Fibroblast of lung (primary cell): ENCODE measurements around the gene CBFA2T3. TPM values are rescaled to one million over a fixed set of nuclear protein-coding genes. Genes with fewer than 3 reads are reported as not detected.
A peak's percentile ranks its signal among the peaks of the same experiment; 100 is the strongest.

Experiments
- DNase-seq, 2 donors: peaks; one replicate each; pipeline versions ENCODE4 v3.0.0 to v3.0.0-alpha.2; 2010; ENCODE audit warnings: low read depth in 2 of 2
- H2AFZ ChIP-seq: 2 replicates; pipeline ENCODE4 v1.5.1; 2012; ENCODE audit warnings: low read length, control low read depth, inconsistent platforms
- H3K27ac ChIP-seq: 2 replicates; pipeline ENCODE4 v1.5.1; 2011; ENCODE audit warnings: low read length, control low read depth; ENCODE audit not compliant: insufficient read depth
- H3K27me3 ChIP-seq: 2 replicates; pipeline ENCODE4 v1.5.1; 2011; ENCODE audit warnings: mild to moderate bottlenecking, low read length; ENCODE audit not compliant: control insufficient read depth, insufficient read depth
- H3K36me3 ChIP-seq: 2 replicates; pipeline ENCODE4 v1.5.1; 2011; ENCODE audit warnings: low read length; ENCODE audit not compliant: control insufficient read depth, insufficient read depth
- H3K4me1 ChIP-seq: 2 replicates; pipeline ENCODE4 v1.5.1; 2011; ENCODE audit warnings: low read length; ENCODE audit not compliant: control insufficient read depth, insufficient read depth; ENCODE audit errors: extremely low read depth
- H3K4me2 ChIP-seq: 2 replicates; pipeline ENCODE4 v1.5.1; 2011; ENCODE audit warnings: low read length, control low read depth; ENCODE audit not compliant: insufficient read depth; ENCODE audit errors: extremely low read depth
- H3K4me3 ChIP-seq, 4 experiments: fragments of 200-600 bp in 1 of 4; sonication (generic) in 1 of 4; replicated peaks in 1 of 4; 2 replicates each; pipeline ENCODE4 v1.5.1; 2011 to 2016; ENCODE audit warnings: low read length in 4 of 4, low read depth in 3 of 4, mild to moderate bottlenecking in 3 of 4, control low read depth in 2 of 4, inconsistent platforms in 1 of 4, mixed read lengths in 1 of 4; ENCODE audit not compliant: insufficient read depth in 1 of 4; ENCODE audit errors: control extremely low read depth in 1 of 4
- H3K79me2 ChIP-seq: 2 replicates; pipeline ENCODE4 v1.5.1; 2012; ENCODE audit warnings: mild to moderate bottlenecking, low read length, inconsistent platforms; ENCODE audit not compliant: control insufficient read depth, insufficient read depth
- H3K9ac ChIP-seq: 2 replicates; pipeline ENCODE4 v1.5.1; 2011; ENCODE audit warnings: mild to moderate bottlenecking, low read length, control low read depth; ENCODE audit not compliant: insufficient read depth
- H3K9me3 ChIP-seq: 2 replicates; pipeline ENCODE4 v1.5.1; 2012; ENCODE audit warnings: low read depth, low read length; ENCODE audit not compliant: control insufficient read depth, insufficient read depth
- H4K20me1 ChIP-seq: 2 replicates; pipeline ENCODE4 v1.5.1; 2011; ENCODE audit warnings: low read length; ENCODE audit not compliant: control insufficient read depth, insufficient read depth; ENCODE audit errors: extremely low read depth
- CTCF ChIP-seq, 2 donors: IDR thresholded peaks in 1 of 2; conservative IDR thresholded peaks in 1 of 2; 1 replicate in 1 of 2; 2 replicates in 1 of 2; pipeline ENCODE4 v1.5.1; 2011 to 2012; ENCODE audit warnings: low read length in 2 of 2, control low read depth in 1 of 2, inconsistent platforms in 1 of 2, low read depth in 1 of 2, mild to moderate bottlenecking in 1 of 2
- EZH2 ChIP-seq: IDR thresholded peaks from 2 replicates; pipeline ENCODE4 v1.5.1; 2012; ENCODE audit warnings: low read length, control low read depth, mild to moderate bottlenecking; ENCODE audit errors: missing control alignments
- polyA plus RNA-seq, 2 donors: library from polyadenylated mRNA; depleted of rRNA in 1 of 2; stranded (reverse) in 1 of 2; unstranded in 1 of 2; fragments of >200 nt; gene quantifications; 2 replicates each; pipeline ENCODE4 v1.2.1, GENCODE V29; 2011 to 2012; ENCODE audit warnings: missing spikeins in 1 of 2
- total RNA-seq: library from RNA; depleted of rRNA; stranded (reverse); fragments of >200 nt; gene quantifications from 2 replicates; pipeline ENCODE4 v1.2.1, GENCODE V29; 2014

Gene CBFA2T3
- total and polyA plus RNA-seq, 2 donors (not counting 1 experiment from before 2014, with no cell fraction given): under 0.01 to 0.05 TPM

- Histone ChIP-seq H3K9me3 (no peaks in the 10 kb centered on the region), H4K20me1 (no peaks in the 10 kb centered on the region), H3K27me3 (no peaks in the 10 kb centered on the region), H3K79me2 (no peaks in the 10 kb centered on the region), H3K36me3 (no peaks in the 10 kb centered on the region), H3K27ac (no peak overlapping the region), H3K4me1 (no peaks in the 10 kb centered on the region), H3K4me3 (no peak overlapping the region), H3K9ac (no peak overlapping the region), H3K4me2 (no peak overlapping the region), H2AFZ (no peak overlapping the region)
- peak in 1 of 2 donors; percentile 69 for DNase-seq
- TF ChIP-seq EZH2 (no peak), CTCF (conservative IDR thresholded peaks at IDR 0.05 in 1 of 2, IDR thresholded peaks at IDR 0.05 in 1 of 2; ENCODE audit: low read depth in 1 of 2, low read length in 2 of 2) (no peak)
These were observed 146.7 kb downstream of the CBFA2T3 start for GRCh38 chr16:88830258-88830657.

- H2AFZ ChIP-seq: no peak overlapping the region
- TF ChIP-seq EZH2 (no peak), CTCF (conservative IDR thresholded peaks at IDR 0.05 in 1 of 2, IDR thresholded peaks at IDR 0.05 in 1 of 2; ENCODE audit: low read depth in 1 of 2, low read length in 2 of 2) (no peak)
- no peak overlapping the region for H3K27ac ChIP-seq
- H3K4me3 ChIP-seq: no peak overlapping the region
- H3K4me1 ChIP-seq: no peaks in the 10 kb centered on the region
- no peaks in the 10 kb centered on the region for H3K36me3 ChIP-seq
- no peak overlapping the region for H3K4me2 ChIP-seq
- no peaks in the 10 kb centered on the region for H3K9me3 ChIP-seq
- H3K79me2 ChIP-seq: no peaks in the 10 kb centered on the region
- no peaks in the 10 kb centered on the region for H4K20me1 ChIP-seq
- no peak overlapping the region for H3K9ac ChIP-seq
- no peak for DNase-seq
- no peaks in the 10 kb centered on the region for H3K27me3 ChIP-seq
These were observed 148.3 kb downstream of the CBFA2T3 start for GRCh38 chr16:88828711-88829110.

- H3K27me3 ChIP-seq: no peaks in the 10 kb centered on the region
- H3K9me3 ChIP-seq: no peaks in the 10 kb centered on the region
- no peaks in the 10 kb centered on the region for H3K36me3 ChIP-seq
- H3K27ac ChIP-seq: no peak overlapping the region
- no peak overlapping the region for H3K4me2 ChIP-seq
- DNase-seq: no peak
- no peak overlapping the region for H2AFZ ChIP-seq
- H3K4me1 ChIP-seq: no peaks in the 10 kb centered on the region
- TF ChIP-seq EZH2 (no peak), CTCF (conservative IDR thresholded peaks at IDR 0.05 in 1 of 2, IDR thresholded peaks at IDR 0.05 in 1 of 2; ENCODE audit: low read depth in 1 of 2, low read length in 2 of 2) (no peak)
- no peaks in the 10 kb centered on the region for H4K20me1 ChIP-seq
- H3K9ac ChIP-seq: no peak overlapping the region
- H3K79me2 ChIP-seq: no peaks in the 10 kb centered on the region
- no peak overlapping the region for H3K4me3 ChIP-seq
These were observed 149.3 kb downstream of the CBFA2T3 start for GRCh38 chr16:88827727-88828126.
